HCT116 (cell line): ENCODE measurements around the gene FCHSD2. TPM values are rescaled to one million over a fixed set of nuclear protein-coding genes. Genes with fewer than 3 reads are reported as not detected.

Experiments
- ATAC-seq: fragments of 200-7000 bp; cut with Tn5 transposase; 2 replicates; pipeline ENCODE4 v1.9.1; 2020; ENCODE audit warnings: mild to moderate bottlenecking, moderate library complexity
- BruUV-seq: library from RNA; stranded (reverse); fragments of 400-500 nt; replicated peaks from 2 replicates; lab custom pipeline; 2021; lab: Mats Ljungman, UMichigan
- CTCF ChIA-PET: fragments of 300-600 bp; sonication (Branson Sonifier 250); formaldehyde crosslinking; loops from one replicate; lab custom pipeline; 2021; ENCODE audit warnings: antibody characterized with exemption; lab: Charles Lee
- POLR2A ChIA-PET: fragments of 300-600, 350-600 bp; sonication (Branson Sonifier 250); formaldehyde crosslinking; loops from one replicate; lab custom pipeline; 2021; ENCODE audit warnings: antibody characterized with exemption; lab: Charles Lee
- RAD21 ChIA-PET, 2 experiments: fragments of 300-600 bp; sonication (Branson Sonifier 250); formaldehyde crosslinking; loops; one replicate each; lab custom pipeline; 2023; ENCODE audit warnings: low total read pairs in 2 of 2; ENCODE audit not compliant: uncharacterized antibody in 2 of 2, unreplicated experiment in 2 of 2, low non-redundant PET in 1 of 2; lab: Charles Lee
- DNase-seq: peaks from one replicate; pipeline ENCODE4 v3.0.0-alpha.2; 2010; ENCODE audit warnings: low read depth, low spot score
- H2AFZ ChIP-seq: fragments of 200-600 bp; shearing (Covaris generic), sonication (generic); 2 replicates; pipeline ENCODE4 v1.6.1; 2017; ENCODE audit warnings: low read depth, mixed run types, mixed read lengths, antibody characterized with exemption, low read length; ENCODE audit not compliant: poor library complexity, severe bottlenecking
- H3K27ac ChIP-seq: 2 replicates; pipeline ENCODE4 v1.5.1; 2012; ENCODE audit warnings: low read depth, low read length
- H3K27me3 ChIP-seq: fragments of 200-600 bp; sonication (generic); 2 replicates; pipeline ENCODE4 v1.6.1; 2016; ENCODE audit warnings: mixed run types, low read length, mixed read lengths; ENCODE audit not compliant: insufficient read depth
- H3K36me3 ChIP-seq, 2 experiments: fragments of 200-500 bp in 1 of 2; fragments of 200-600 bp in 1 of 2; sonication (Bioruptor generic) in 1 of 2; sonication (generic) in 1 of 2; 2 replicates each; pipeline versions ENCODE4 v1.5.1 to v1.6.1; 2014 to 2016; ENCODE audit warnings: low read length in 2 of 2, inconsistent platforms in 1 of 2, mixed read lengths in 1 of 2, mixed run types in 1 of 2; ENCODE audit not compliant: insufficient read depth in 2 of 2, control insufficient read depth in 1 of 2
- H3K4me1 ChIP-seq, 2 experiments: fragments of 200-600 bp in 1 of 2; sonication (generic) in 1 of 2; 2 replicates each; pipeline versions ENCODE4 v1.5.1 to v1.6.1; 2012 to 2017; ENCODE audit warnings: low read length in 2 of 2, inconsistent platforms in 1 of 2, mild to moderate bottlenecking in 1 of 2, mixed read lengths in 1 of 2, mixed run types in 1 of 2, moderate library complexity in 1 of 2; ENCODE audit not compliant: insufficient read depth in 2 of 2, control insufficient read depth in 1 of 2
- H3K4me2 ChIP-seq: fragments of 200-600 bp; sonication (generic); 2 replicates; pipeline ENCODE4 v1.6.1; 2017; ENCODE audit warnings: mixed run types, low read length, mixed read lengths
- H3K4me3 ChIP-seq, 2 experiments: fragments of 200-600 bp in 1 of 2; sonication (generic) in 1 of 2; replicated peaks in 1 of 2; 2 replicates each; pipeline ENCODE4 v1.5.1; 2011 to 2016; ENCODE audit warnings: low read length in 2 of 2, control low read depth in 1 of 2, low read depth in 1 of 2, mild to moderate bottlenecking in 1 of 2, mixed read lengths in 1 of 2, mixed run types in 1 of 2
- H3K79me2 ChIP-seq: fragments of 200-600 bp; sonication (generic); 2 replicates; pipeline ENCODE4 v1.6.1; 2017; ENCODE audit warnings: mild to moderate bottlenecking, mixed run types, low read length, moderate library complexity, mixed read lengths; ENCODE audit not compliant: insufficient read depth
- H3K9ac ChIP-seq: fragments of 200-600 bp; sonication (generic); 2 replicates; pipeline ENCODE4 v1.6.1; 2016; ENCODE audit warnings: low read length, mixed read lengths
- H3K9me2 ChIP-seq: fragments of 200-600 bp; sonication (generic), shearing (Covaris generic); 2 replicates; pipeline ENCODE4 v1.6.1; 2017; ENCODE audit warnings: mixed run types, mild to moderate bottlenecking, moderate library complexity; ENCODE audit not compliant: insufficient read depth
- H3K9me3 ChIP-seq, 2 experiments: fragments of 200-500 bp in 1 of 2; fragments of 200-600 bp in 1 of 2; sonication (Bioruptor generic) in 1 of 2; sonication (generic) in 1 of 2; 2 replicates each; pipeline ENCODE4 v1.6.1; 2014 to 2017; ENCODE audit warnings: low read length in 2 of 2, mixed read lengths in 2 of 2, inconsistent platforms in 1 of 2, low read depth in 1 of 2, mild to moderate bottlenecking in 1 of 2, mixed run types in 1 of 2, moderate library complexity in 1 of 2; ENCODE audit not compliant: control insufficient read depth in 1 of 2, insufficient read depth in 1 of 2
- H4K20me1 ChIP-seq: fragments of 200-600 bp; sonication (generic), shearing (Covaris generic); 2 replicates; pipeline ENCODE4 v1.6.1; 2017; ENCODE audit warnings: mixed run types, mild to moderate bottlenecking, moderate library complexity; ENCODE audit not compliant: insufficient read depth
- EZH2phosphoT487 ChIP-seq: fragments of 200-600 bp; IDR thresholded peaks from 2 replicates; pipeline ENCODE4 v1.6.1; 2018; ENCODE audit warnings: antibody characterized with exemption, borderline replicate concordance
- JUND ChIP-seq: IDR thresholded peaks from 2 replicates; pipeline ENCODE4 v1.6.1; 2012
- RAD21 ChIP-seq: IDR thresholded peaks from 2 replicates; pipeline ENCODE4 v1.6.1; 2012; ENCODE audit warnings: low read depth, mild to moderate bottlenecking
- SP1 ChIP-seq: IDR thresholded peaks from 2 replicates; pipeline ENCODE4 v1.6.1; 2012; ENCODE audit warnings: low read depth
- SRF ChIP-seq: IDR thresholded peaks from 2 replicates; pipeline ENCODE4 v1.6.1; 2012; ENCODE audit warnings: low read depth
- TCF7L2 ChIP-seq: IDR thresholded peaks from 2 replicates; pipeline ENCODE4 v1.7.0; 2011; ENCODE audit warnings: borderline replicate concordance, inconsistent platforms; ENCODE audit not compliant: insufficient read depth, insufficient read length; ENCODE audit errors: extremely low read depth
- YY1 ChIP-seq: IDR thresholded peaks from 2 replicates; pipeline ENCODE4 v1.6.1; 2011; ENCODE audit warnings: low read length, low read depth, moderate library complexity, mild to moderate bottlenecking; ENCODE audit not compliant: insufficient replicate concordance; ENCODE audit errors: extremely low read depth
- intact Hi-C: fragments of 100-400 bp; cut with micrococcal nuclease; formaldehyde crosslinking; loops from 2 replicates; pipeline ENCODE4 v1.10.0; 2022
- total RNA-seq: library from RNA; stranded (reverse); gene quantifications from one replicate; pipeline ENCODE4 v1.2.1, GENCODE V29; 2021; ENCODE audit not compliant: unreplicated experiment
- TF ChIP-seq, protein P1 (sequence below), 3 experiments: fragments of 200-600 bp in 1 of 3; sonication (generic) in 1 of 3; IDR thresholded peaks in 2 of 3; conservative IDR thresholded peaks in 1 of 3; 2 replicates each; pipeline ENCODE4 v1.5.1; 2012 to 2017; ENCODE audit warnings: low read depth in 2 of 3, low read length in 2 of 3, antibody characterized with exemption in 1 of 3, borderline replicate concordance in 1 of 3, control low read depth in 1 of 3, mild to moderate bottlenecking in 1 of 3, mixed read lengths in 1 of 3, mixed run types in 1 of 3, moderate library complexity in 1 of 3; ENCODE audit not compliant: insufficient read depth in 1 of 3
- TF ChIP-seq, protein P2 (sequence below): IDR thresholded peaks from 2 replicates; pipeline ENCODE4 v1.6.1; 2012

The FCHSD2 gene
- total RNA-seq, 1 experiment from 2014 or later = 15.0 TPM

DNA sequence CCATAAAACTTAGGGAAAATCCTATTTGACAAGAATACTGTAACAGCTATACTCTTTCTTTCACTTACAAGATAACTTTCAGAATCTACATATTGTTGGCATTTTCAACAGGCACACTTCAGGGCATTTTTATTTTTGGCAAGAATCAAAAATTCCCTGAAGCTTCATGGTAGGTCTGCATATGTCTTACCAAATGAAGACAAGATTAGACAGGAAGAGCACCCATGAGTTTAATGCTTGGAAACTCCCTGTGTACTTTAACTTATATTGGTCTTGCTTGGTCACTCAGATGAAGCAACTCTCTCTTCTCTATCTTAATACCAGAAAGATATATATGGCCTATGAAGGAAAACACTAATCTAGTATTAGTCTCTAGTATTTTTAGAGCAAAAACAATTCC is 190.2 kb downstream of the FCHSD2 start:
- no peaks in the 10 kb centered on the region for H3K27me3 ChIP-seq
- intact Hi-C loops = no loop called here
- no peaks in the 10 kb centered on the region for H4K20me1 ChIP-seq
- no peaks in the 10 kb centered on the region for H3K9me2 ChIP-seq
- no TSS peak for BruUV-seq
- no peak overlapping the region for H3K9ac ChIP-seq
- no peak overlapping the region for H3K27ac ChIP-seq
- H2AFZ ChIP-seq = no peak overlapping the region
- TF ChIP-seq, protein P1, sequence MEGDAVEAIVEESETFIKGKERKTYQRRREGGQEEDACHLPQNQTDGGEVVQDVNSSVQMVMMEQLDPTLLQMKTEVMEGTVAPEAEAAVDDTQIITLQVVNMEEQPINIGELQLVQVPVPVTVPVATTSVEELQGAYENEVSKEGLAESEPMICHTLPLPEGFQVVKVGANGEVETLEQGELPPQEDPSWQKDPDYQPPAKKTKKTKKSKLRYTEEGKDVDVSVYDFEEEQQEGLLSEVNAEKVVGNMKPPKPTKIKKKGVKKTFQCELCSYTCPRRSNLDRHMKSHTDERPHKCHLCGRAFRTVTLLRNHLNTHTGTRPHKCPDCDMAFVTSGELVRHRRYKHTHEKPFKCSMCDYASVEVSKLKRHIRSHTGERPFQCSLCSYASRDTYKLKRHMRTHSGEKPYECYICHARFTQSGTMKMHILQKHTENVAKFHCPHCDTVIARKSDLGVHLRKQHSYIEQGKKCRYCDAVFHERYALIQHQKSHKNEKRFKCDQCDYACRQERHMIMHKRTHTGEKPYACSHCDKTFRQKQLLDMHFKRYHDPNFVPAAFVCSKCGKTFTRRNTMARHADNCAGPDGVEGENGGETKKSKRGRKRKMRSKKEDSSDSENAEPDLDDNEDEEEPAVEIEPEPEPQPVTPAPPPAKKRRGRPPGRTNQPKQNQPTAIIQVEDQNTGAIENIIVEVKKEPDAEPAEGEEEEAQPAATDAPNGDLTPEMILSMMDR (IDR thresholded peaks at IDR 0.05 in 2 of 3, conservative IDR thresholded peaks at IDR 0.05 in 1 of 3; ENCODE audit: borderline replicate concordance in 1 of 3, insufficient read depth in 1 of 3, low read depth in 2 of 3, low read length in 2 of 3) = no peak
- TF ChIP-seq TCF7L2 (no peak), EZH2phosphoT487 (no peak), YY1 (no peak), RAD21 (no peak), JUND (no peak), SP1 (no peak), SRF (no peak)
- TF ChIP-seq, protein P2, sequence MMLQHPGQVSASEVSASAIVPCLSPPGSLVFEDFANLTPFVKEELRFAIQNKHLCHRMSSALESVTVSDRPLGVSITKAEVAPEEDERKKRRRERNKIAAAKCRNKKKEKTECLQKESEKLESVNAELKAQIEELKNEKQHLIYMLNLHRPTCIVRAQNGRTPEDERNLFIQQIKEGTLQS = no peak
- RAD21 ChIA-PET = no interaction called here
- no peak overlapping the region for H3K4me3 ChIP-seq
- DNase-seq (no peak), ATAC-seq (no peak)
- H3K9me3 ChIP-seq = no peaks in the 10 kb centered on the region
- H3K79me2 ChIP-seq = no peaks in the 10 kb centered on the region
- H3K4me2 ChIP-seq = no peak overlapping the region
- CTCF ChIA-PET = no interaction called here
- no peaks in the 10 kb centered on the region for H3K36me3 ChIP-seq
- POLR2A ChIA-PET = no interaction called here
- H3K4me1 ChIP-seq = no peaks in the 10 kb centered on the region
